Activated B cell treated with CpG ODN at 0.5 μM for 24 hours (primary cell): ENCODE data around the gene UBE2H. TPM values are rescaled to one million over a fixed set of nuclear protein-coding genes. Genes with fewer than 3 reads are reported as not detected.
"Not testable (repeated sequence)": the region's sequence is repeated elsewhere in the genome, so short reads cannot be mapped to it uniquely, and the experiment has no call there.

Experiments
- ATAC-seq: fragments of 200-7000 bp; cut with Tn5 transposase; one replicate; pipeline ENCODE4 v1.10.0; 2021; ENCODE audit warnings: low read depth, mild to moderate bottlenecking, moderate library complexity
- CTCF ChIA-PET: fragments of 350-600 bp; sonication (Branson Sonifier 250); formaldehyde crosslinking; loops from one replicate; lab custom pipeline; 2021; ENCODE audit warnings: antibody characterized with exemption; lab: Charles Lee
- POLR2A ChIA-PET: fragments of 350-600 bp; sonication (Branson Sonifier 250); formaldehyde crosslinking; loops from one replicate; lab custom pipeline; 2021; ENCODE audit warnings: antibody characterized with exemption; lab: Charles Lee
- DNase-seq: peaks from one replicate; pipeline ENCODE4 v3.0.0; 2022
- H3K27ac Mint-ChIP-seq: one replicate; pipeline ENCODE4 v1.8.0; 2020; ENCODE audit warnings: mixed read lengths
- H3K27me3 Mint-ChIP-seq: one replicate; pipeline ENCODE4 v1.8.0; 2021; ENCODE audit warnings: mixed read lengths
- H3K36me3 Mint-ChIP-seq: one replicate; pipeline ENCODE4 v1.8.0; 2021; ENCODE audit warnings: low read depth, mixed read lengths
- H3K4me1 Mint-ChIP-seq: one replicate; pipeline ENCODE4 v1.8.0; 2021; ENCODE audit warnings: mixed read lengths
- H3K4me3 Mint-ChIP-seq: one replicate; pipeline ENCODE4 v1.8.0; 2020; ENCODE audit warnings: mild to moderate bottlenecking, mixed read lengths
- H3K9me3 Mint-ChIP-seq: one replicate; pipeline ENCODE4 v1.8.0; 2020; ENCODE audit warnings: mixed read lengths
- intact Hi-C: fragments of 100-400 bp; cut with micrococcal nuclease; formaldehyde crosslinking; loops from one replicate; pipeline ENCODE4 v1.15.1; 2024
- total RNA-seq: library from RNA; stranded (reverse); gene quantifications from 2 replicates; pipeline ENCODE4 v1.2.3, GENCODE V29; 2022
- TF ChIP-seq, protein P1 (sequence below): fragments of 200-600 bp; IDR thresholded peaks from one replicate; pipeline ENCODE4 v1.8.0; 2022; ENCODE audit warnings: antibody characterized with exemption, mild to moderate bottlenecking

UBE2H gene
- total RNA-seq, 1 donor from 2014 or later, result 32.6 TPM

DNA sequence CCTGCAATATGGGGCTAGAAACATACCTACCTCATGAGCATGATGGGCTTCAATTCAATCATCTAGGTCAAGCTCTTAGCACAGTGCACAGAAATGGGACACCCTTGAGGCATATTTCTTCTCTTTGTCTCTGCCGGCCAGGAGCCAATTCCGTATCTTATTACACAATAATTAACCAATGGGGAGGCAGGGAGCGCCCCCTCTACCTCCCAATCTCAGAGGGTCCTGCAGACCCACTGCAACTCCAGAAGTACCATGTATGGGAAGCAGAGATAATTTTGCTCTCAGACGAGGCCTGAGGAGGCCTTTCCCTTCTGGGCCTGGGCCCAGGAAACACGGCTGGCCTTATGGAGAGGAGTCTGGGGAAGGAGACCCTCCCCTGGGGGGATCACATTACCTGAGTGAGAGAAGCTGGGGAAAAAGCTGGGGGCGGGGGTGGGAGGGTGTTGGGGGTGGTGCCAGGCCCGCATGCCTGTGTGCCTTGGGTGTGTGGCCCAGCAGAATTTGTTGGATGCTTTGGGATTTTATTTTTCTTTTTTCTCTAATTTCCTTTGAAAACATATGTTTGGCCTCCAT lies 155.5 kb downstream of the UBE2H start:
- Mint-ChIP-seq H3K9me3 (no peaks in the 10 kb centered on the region), H3K36me3 (no peaks in the 10 kb centered on the region), H3K4me1 (no peaks in the 10 kb centered on the region), H3K27ac (no peak overlapping the region), H3K27me3 (no peaks in the 10 kb centered on the region), H3K4me3 (no peak overlapping the region)
- intact Hi-C loops, result no loop called here
- DNase-seq, result no peak
- no peak for ATAC-seq
- POLR2A ChIA-PET, result no interaction called here
- CTCF ChIA-PET, result no interaction called here
- TF ChIP-seq, protein P1, sequence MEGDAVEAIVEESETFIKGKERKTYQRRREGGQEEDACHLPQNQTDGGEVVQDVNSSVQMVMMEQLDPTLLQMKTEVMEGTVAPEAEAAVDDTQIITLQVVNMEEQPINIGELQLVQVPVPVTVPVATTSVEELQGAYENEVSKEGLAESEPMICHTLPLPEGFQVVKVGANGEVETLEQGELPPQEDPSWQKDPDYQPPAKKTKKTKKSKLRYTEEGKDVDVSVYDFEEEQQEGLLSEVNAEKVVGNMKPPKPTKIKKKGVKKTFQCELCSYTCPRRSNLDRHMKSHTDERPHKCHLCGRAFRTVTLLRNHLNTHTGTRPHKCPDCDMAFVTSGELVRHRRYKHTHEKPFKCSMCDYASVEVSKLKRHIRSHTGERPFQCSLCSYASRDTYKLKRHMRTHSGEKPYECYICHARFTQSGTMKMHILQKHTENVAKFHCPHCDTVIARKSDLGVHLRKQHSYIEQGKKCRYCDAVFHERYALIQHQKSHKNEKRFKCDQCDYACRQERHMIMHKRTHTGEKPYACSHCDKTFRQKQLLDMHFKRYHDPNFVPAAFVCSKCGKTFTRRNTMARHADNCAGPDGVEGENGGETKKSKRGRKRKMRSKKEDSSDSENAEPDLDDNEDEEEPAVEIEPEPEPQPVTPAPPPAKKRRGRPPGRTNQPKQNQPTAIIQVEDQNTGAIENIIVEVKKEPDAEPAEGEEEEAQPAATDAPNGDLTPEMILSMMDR, result no peak

DNA sequence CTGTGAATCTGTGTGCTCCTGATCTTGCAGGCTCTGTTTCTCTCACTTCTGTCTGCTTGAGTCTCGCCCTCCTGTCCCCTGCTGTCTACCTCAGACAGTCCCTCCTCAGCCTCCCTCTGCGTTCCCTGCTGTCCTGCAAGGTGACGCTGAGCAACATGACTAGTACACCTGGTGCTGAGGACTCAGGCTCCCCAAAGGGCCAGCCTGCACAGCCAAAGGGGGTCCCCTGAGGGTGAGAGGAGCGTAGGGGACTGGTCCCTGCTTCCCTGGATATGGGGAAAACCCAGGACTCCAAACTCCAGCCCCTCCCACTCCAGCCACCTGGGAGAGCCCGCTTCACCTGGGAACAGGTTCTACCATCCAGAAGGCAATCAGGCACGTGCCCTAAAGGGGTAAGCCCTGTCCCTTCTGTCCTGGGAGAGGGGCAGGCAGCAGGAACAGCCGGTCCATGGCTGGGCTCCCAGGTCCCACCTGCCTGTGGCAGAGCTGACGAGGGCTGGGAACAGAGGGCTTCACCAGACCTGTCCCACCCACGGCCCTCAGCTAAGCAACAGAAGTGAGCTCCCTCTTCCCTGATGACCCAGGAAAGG lies 156.5 kb downstream of the UBE2H start:
- intact Hi-C loops, result no loop called here
- CTCF ChIA-PET, result no interaction called here
- Mint-ChIP-seq H3K27ac (no peak overlapping the region), H3K4me3 (no peak overlapping the region), H3K9me3 (no peaks in the 10 kb centered on the region), H3K4me1 (no peaks in the 10 kb centered on the region), H3K27me3 (peaks cover 4% of the 10 kb centered on the region), H3K36me3 (no peaks in the 10 kb centered on the region)
- TF ChIP-seq, protein P1, result no peak
- no peak for ATAC-seq
- POLR2A ChIA-PET, result no interaction called here
- DNase-seq, result no peak

- intact Hi-C loops, H3K36me3 Mint-ChIP-seq: not testable (repeated sequence)
Measured at GRCh38 chr7:129794461-129794860, 158.3 kb downstream of the UBE2H start.

GRCh38 chr7:129793506-129794310 lies 159.1 kb downstream of the UBE2H start:
- ATAC-seq, result no peak
- no peak overlapping the region for H3K4me3 Mint-ChIP-seq
- peaks cover 13% of the 10 kb centered on the region for H3K27me3 Mint-ChIP-seq
- TF ChIP-seq, protein P1, result no peak
- no peak for DNase-seq
- H3K4me1 Mint-ChIP-seq, result no peaks in the 10 kb centered on the region
- intact Hi-C loops, result no loop called here
- no peaks in the 10 kb centered on the region for H3K9me3 Mint-ChIP-seq
- ChIA-PET POLR2A (no interaction called here), CTCF (no interaction called here)
- H3K36me3 Mint-ChIP-seq, result no peaks in the 10 kb centered on the region
- H3K27ac Mint-ChIP-seq, result no peak overlapping the region

More at GRCh38 chr7:129794461-129794860, 158.3 kb downstream of the UBE2H start:
- H3K4me1 Mint-ChIP-seq, POLR2A ChIA-PET, DNase-seq, CTCF ChIA-PET, H3K9me3 Mint-ChIP-seq, H3K27me3 Mint-ChIP-seq, ATAC-seq, H3K27ac Mint-ChIP-seq, H3K4me3 Mint-ChIP-seq: not testable (repeated sequence)

DNA sequence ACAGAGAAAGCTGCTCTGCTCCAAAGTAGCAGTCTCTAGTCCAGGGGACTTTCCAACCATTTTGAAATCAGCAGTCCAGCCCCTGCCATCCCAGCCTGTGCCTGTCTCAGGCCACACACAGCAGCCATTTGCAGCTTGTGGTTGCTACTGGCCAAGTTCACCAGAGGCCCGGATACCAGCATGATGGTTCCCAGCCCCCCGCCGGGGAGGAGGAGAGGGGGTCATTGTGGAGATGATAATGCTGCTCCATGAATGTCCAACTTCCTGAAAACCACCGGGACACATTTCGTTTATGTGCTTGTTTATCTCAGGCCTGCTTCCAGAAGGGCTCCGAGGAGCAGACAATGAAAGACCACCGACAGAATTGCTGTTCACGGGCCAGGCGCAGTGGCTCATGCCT lies 160.0 kb downstream of the UBE2H start:
- Mint-ChIP-seq H3K4me1 (no peaks in the 10 kb centered on the region), H3K4me3 (no peak overlapping the region), H3K36me3 (no peaks in the 10 kb centered on the region), H3K9me3 (no peaks in the 10 kb centered on the region), H3K27ac (no peak overlapping the region), H3K27me3 (peaks cover 13% of the 10 kb centered on the region)
- POLR2A ChIA-PET, result no interaction called here
- intact Hi-C loops, result no loop called here
- DNase-seq (no peak), ATAC-seq (no peak)
- CTCF ChIA-PET, result no interaction called here
- TF ChIP-seq, protein P1, result no peak
